ENCODE measurements around the gene ELOF1.

The ELOF1 gene

GRCh38 chr19:11519138-11519537 is 39.9 kb downstream of the ELOF1 start:
- 100% methylated on average over 7 of the region's 9 CpGs for whole genome bisulfite sequencing (ENCODE audit: insufficient coverage)
- CTCF ChIA-PET: no interaction called here
- no peak for DNase-seq
- H3K27me3 ChIP-seq (replicated peaks in 2 of 5; ENCODE audit: control insufficient read depth in 4 of 5, insufficient read depth in 5 of 5, low read length in 4 of 5): no peaks in the 10 kb centered on the region
- no peak overlapping the region for H3K27ac ChIP-seq (ENCODE audit: insufficient read depth in 1 of 2, low read depth in 1 of 2, low read length in 2 of 2, poor library complexity in 1 of 2, severe bottlenecking in 2 of 2)
- H3K4me1 ChIP-seq (ENCODE audit: control extremely low read depth in 1 of 4, control insufficient read depth in 4 of 4, insufficient read depth in 4 of 4, low read length in 3 of 4): no peaks in the 10 kb centered on the region
- H3K36me3 ChIP-seq (ENCODE audit: control insufficient read depth in 4 of 4, insufficient read depth in 4 of 4, low read length in 3 of 4): peaks cover 2 to 24% (median 11%) of the 10 kb centered on the region in 4 experiments
- no peaks in the 10 kb centered on the region for H3K9me3 ChIP-seq (ENCODE audit: control extremely low read depth in 1 of 5, control insufficient read depth in 4 of 5, insufficient read depth in 2 of 5, low read depth in 1 of 5, low read length in 4 of 5)
- POLR2A ChIA-PET: interaction anchor here (0.6 kb wide), 1 partner anchor 17 kb away, joined by 3 read pairs; no protein-coding TSS in a partner anchor
- no peak overlapping the region for H3K4me3 ChIP-seq (ENCODE audit: control insufficient read depth in 1 of 7, extremely low read depth in 1 of 7, insufficient read depth in 4 of 7, low read depth in 2 of 7, low read length in 6 of 7)

- Histone ChIP-seq H3K4me1 (ENCODE audit: control extremely low read depth in 1 of 4, control insufficient read depth in 4 of 4, insufficient read depth in 4 of 4, low read length in 3 of 4) (no peaks in the 10 kb centered on the region), H3K27ac (ENCODE audit: insufficient read depth in 1 of 2, low read depth in 1 of 2, low read length in 2 of 2, poor library complexity in 1 of 2, severe bottlenecking in 2 of 2) (no peak overlapping the region), H3K36me3 (ENCODE audit: control insufficient read depth in 4 of 4, insufficient read depth in 4 of 4, low read length in 3 of 4) (peaks cover 11 to 41% (median 24%) of the 10 kb centered on the region in 4 experiments), H3K27me3 (replicated peaks in 2 of 5; ENCODE audit: control insufficient read depth in 4 of 5, insufficient read depth in 5 of 5, low read length in 4 of 5) (no peaks in the 10 kb centered on the region), H3K4me3 (ENCODE audit: control insufficient read depth in 1 of 7, extremely low read depth in 1 of 7, insufficient read depth in 4 of 7, low read depth in 2 of 7, low read length in 6 of 7) (no peak overlapping the region), H3K9me3 (ENCODE audit: control extremely low read depth in 1 of 5, control insufficient read depth in 4 of 5, insufficient read depth in 2 of 5, low read depth in 1 of 5, low read length in 4 of 5) (no peaks in the 10 kb centered on the region)
- no peak for DNase-seq
- ChIA-PET CTCF (interaction anchor here (1.0 kb wide), 1 partner anchor 22 kb away, joined by 3 read pairs; no protein-coding TSS in a partner anchor), POLR2A (no interaction called here)
- WGBS (ENCODE audit: insufficient coverage): 97% methylated on average over 17 of the region's 20 CpGs
Observed at GRCh38 chr19:11513946-11514345, 45.1 kb downstream of the ELOF1 start.

GRCh38 chr19:11510444-11510843 is 48.6 kb downstream of the ELOF1 start:
- POLR2A ChIA-PET: no interaction called here
- WGBS (ENCODE audit: insufficient coverage): 97% methylated on average over 6 of the region's 8 CpGs
- Histone ChIP-seq H3K36me3 (ENCODE audit: control insufficient read depth in 4 of 4, insufficient read depth in 4 of 4, low read length in 3 of 4) (peaks cover 8 to 26% (median 15%) of the 10 kb centered on the region in 4 experiments), H3K27ac (ENCODE audit: insufficient read depth in 1 of 2, low read depth in 1 of 2, low read length in 2 of 2, poor library complexity in 1 of 2, severe bottlenecking in 2 of 2) (no peak overlapping the region), H3K9me3 (ENCODE audit: control extremely low read depth in 1 of 5, control insufficient read depth in 4 of 5, insufficient read depth in 2 of 5, low read depth in 1 of 5, low read length in 4 of 5) (no peaks in the 10 kb centered on the region), H3K27me3 (replicated peaks in 2 of 5; ENCODE audit: control insufficient read depth in 4 of 5, insufficient read depth in 5 of 5, low read length in 4 of 5) (no peaks in the 10 kb centered on the region), H3K4me3 (ENCODE audit: control insufficient read depth in 1 of 7, extremely low read depth in 1 of 7, insufficient read depth in 4 of 7, low read depth in 2 of 7, low read length in 6 of 7) (no peak overlapping the region), H3K4me1 (ENCODE audit: control extremely low read depth in 1 of 4, control insufficient read depth in 4 of 4, insufficient read depth in 4 of 4, low read length in 3 of 4) (peaks cover 0 to 12% (median 10%) of the 10 kb centered on the region in 4 experiments)
- CTCF ChIA-PET: no interaction called here
- no peak for DNase-seq

DNA sequence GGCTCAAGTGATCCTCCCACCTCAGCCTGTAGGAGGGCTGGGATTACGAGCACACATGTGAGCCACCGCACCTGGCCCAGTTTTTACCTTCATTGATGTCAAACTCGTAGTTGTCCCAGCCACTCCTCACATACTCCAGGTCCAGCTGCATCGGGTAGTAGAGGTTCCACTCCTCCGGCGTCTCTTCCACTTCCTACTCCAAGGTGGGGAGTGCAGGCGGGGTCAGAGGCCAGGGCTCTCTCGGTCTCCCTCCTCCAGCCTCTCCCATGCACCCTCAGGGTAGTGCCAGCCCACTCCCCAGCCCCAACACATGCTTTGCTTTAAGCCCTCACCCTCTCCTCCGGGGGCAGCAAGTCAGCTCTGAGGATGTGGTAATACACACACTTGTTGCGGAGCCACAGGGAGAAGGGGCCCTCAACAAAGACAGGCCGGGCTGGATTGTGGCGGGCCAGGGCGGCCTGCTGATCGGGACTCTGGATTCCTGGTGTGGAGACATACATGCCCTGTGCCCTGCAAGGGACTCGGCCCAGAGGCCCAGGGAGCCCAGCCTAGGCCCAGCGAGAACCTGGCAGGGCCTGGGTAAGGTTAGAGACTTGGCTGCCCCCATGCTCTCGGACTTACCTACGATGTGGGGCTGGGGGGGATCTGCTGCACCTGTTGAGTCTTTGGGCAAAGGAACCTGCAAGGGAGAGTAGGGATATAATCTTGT is 51.5 kb downstream of the ELOF1 start:
- no peaks in the 10 kb centered on the region for H3K27me3 ChIP-seq (replicated peaks in 2 of 5; ENCODE audit: control insufficient read depth in 4 of 5, insufficient read depth in 5 of 5, low read length in 4 of 5)
- WGBS (ENCODE audit: insufficient coverage): 98% methylated on average over 17 of the region's 18 CpGs
- H3K36me3 ChIP-seq (ENCODE audit: control insufficient read depth in 4 of 4, insufficient read depth in 4 of 4, low read length in 3 of 4): peaks cover 6 to 12% (median 6%) of the 10 kb centered on the region in 4 experiments
- no peak overlapping the region for H3K27ac ChIP-seq (ENCODE audit: insufficient read depth in 1 of 2, low read depth in 1 of 2, low read length in 2 of 2, poor library complexity in 1 of 2, severe bottlenecking in 2 of 2)
- H3K9me3 ChIP-seq (ENCODE audit: control extremely low read depth in 1 of 5, control insufficient read depth in 4 of 5, insufficient read depth in 2 of 5, low read depth in 1 of 5, low read length in 4 of 5): no peaks in the 10 kb centered on the region
- POLR2A ChIA-PET: interaction anchor here (0.6 kb wide), 1 partner anchor 1588 kb away, joined by 3 read pairs; no protein-coding TSS in a partner anchor
- CTCF ChIA-PET: no interaction called here
- no peak for DNase-seq
- peaks cover 0 to 16% (median 15%) of the 10 kb centered on the region in 4 experiments for H3K4me1 ChIP-seq (ENCODE audit: control extremely low read depth in 1 of 4, control insufficient read depth in 4 of 4, insufficient read depth in 4 of 4, low read length in 3 of 4)
- H3K4me3 ChIP-seq (ENCODE audit: control insufficient read depth in 1 of 7, extremely low read depth in 1 of 7, insufficient read depth in 4 of 7, low read depth in 2 of 7, low read length in 6 of 7): no peak overlapping the region

GRCh38 chr19:11506967-11507366 is 52.1 kb downstream of the ELOF1 start:
- Histone ChIP-seq H3K27me3 (replicated peaks in 2 of 5; ENCODE audit: control insufficient read depth in 4 of 5, insufficient read depth in 5 of 5, low read length in 4 of 5) (no peaks in the 10 kb centered on the region), H3K4me3 (ENCODE audit: control insufficient read depth in 1 of 7, extremely low read depth in 1 of 7, insufficient read depth in 4 of 7, low read depth in 2 of 7, low read length in 6 of 7) (no peak overlapping the region), H3K36me3 (ENCODE audit: control insufficient read depth in 4 of 4, insufficient read depth in 4 of 4, low read length in 3 of 4) (peaks cover 3 to 8% (median 6%) of the 10 kb centered on the region in 4 experiments), H3K9me3 (ENCODE audit: control extremely low read depth in 1 of 5, control insufficient read depth in 4 of 5, insufficient read depth in 2 of 5, low read depth in 1 of 5, low read length in 4 of 5) (no peaks in the 10 kb centered on the region), H3K4me1 (ENCODE audit: control extremely low read depth in 1 of 4, control insufficient read depth in 4 of 4, insufficient read depth in 4 of 4, low read length in 3 of 4) (peaks cover 0 to 16% (median 15%) of the 10 kb centered on the region in 4 experiments), H3K27ac (ENCODE audit: insufficient read depth in 1 of 2, low read depth in 1 of 2, low read length in 2 of 2, poor library complexity in 1 of 2, severe bottlenecking in 2 of 2) (no peak overlapping the region)
- POLR2A ChIA-PET: interaction anchor here (0.6 kb wide), 1 partner anchor 1589 kb away, joined by 3 read pairs; no protein-coding TSS in a partner anchor
- DNase-seq: no peak
- CTCF ChIA-PET: no interaction called here
- 100% methylated on average over 6 of the region's 6 CpGs for WGBS (ENCODE audit: insufficient coverage)

- peak in 1 of 3 donors; percentile 50 for DNase-seq
- CTCF ChIA-PET: no interaction called here
- H3K27ac ChIP-seq (ENCODE audit: insufficient read depth in 1 of 2, low read depth in 1 of 2, low read length in 2 of 2, poor library complexity in 1 of 2, severe bottlenecking in 2 of 2): peak overlapping the region; percentile 58 to 93
- peak overlapping the region; percentile 73 to 89 (median 81) for H3K4me3 ChIP-seq (ENCODE audit: control insufficient read depth in 1 of 7, extremely low read depth in 1 of 7, insufficient read depth in 4 of 7, low read depth in 2 of 7, low read length in 6 of 7)
- WGBS (ENCODE audit: insufficient coverage): 29% methylated on average over 19 of the region's 20 CpGs
- peaks cover under 1 to 6% (median 3%) of the 10 kb centered on the region in 4 experiments for H3K36me3 ChIP-seq (ENCODE audit: control insufficient read depth in 4 of 4, insufficient read depth in 4 of 4, low read length in 3 of 4)
- POLR2A ChIA-PET: interaction anchor here (1.0 kb wide), 1 partner anchor 62 kb away, joined by 3 read pairs; no protein-coding TSS in a partner anchor
- no peaks in the 10 kb centered on the region for H3K27me3 ChIP-seq (replicated peaks in 2 of 5; ENCODE audit: control insufficient read depth in 4 of 5, insufficient read depth in 5 of 5, low read length in 4 of 5)
- H3K9me3 ChIP-seq (ENCODE audit: control extremely low read depth in 1 of 5, control insufficient read depth in 4 of 5, insufficient read depth in 2 of 5, low read depth in 1 of 5, low read length in 4 of 5): no peaks in the 10 kb centered on the region
- H3K4me1 ChIP-seq (ENCODE audit: control extremely low read depth in 1 of 4, control insufficient read depth in 4 of 4, insufficient read depth in 4 of 4, low read length in 3 of 4): peaks cover 0 to 16% (median 15%) of the 10 kb centered on the region in 4 experiments
Observed at GRCh38 chr19:11506101-11506555, 52.9 kb downstream of the ELOF1 start.

- Histone ChIP-seq H3K36me3 (ENCODE audit: control insufficient read depth in 4 of 4, insufficient read depth in 4 of 4, low read length in 3 of 4) (peaks cover 0 to 3% (median 0%) of the 10 kb centered on the region in 4 experiments), H3K9me3 (ENCODE audit: control extremely low read depth in 1 of 5, control insufficient read depth in 4 of 5, insufficient read depth in 2 of 5, low read depth in 1 of 5, low read length in 4 of 5) (no peaks in the 10 kb centered on the region), H3K4me3 (ENCODE audit: control insufficient read depth in 1 of 7, extremely low read depth in 1 of 7, insufficient read depth in 4 of 7, low read depth in 2 of 7, low read length in 6 of 7) (peak within 1 kb of the TSS; percentile 73 to 89 (median 81)), H3K27ac (ENCODE audit: insufficient read depth in 1 of 2, low read depth in 1 of 2, low read length in 2 of 2, poor library complexity in 1 of 2, severe bottlenecking in 2 of 2) (peak within 1 kb of the TSS; percentile 58 to 93), H3K4me1 (ENCODE audit: control extremely low read depth in 1 of 4, control insufficient read depth in 4 of 4, insufficient read depth in 4 of 4, low read length in 3 of 4) (peaks cover 0 to 16% (median 15%) of the 10 kb centered on the region in 4 experiments), H3K27me3 (replicated peaks in 2 of 5; ENCODE audit: control insufficient read depth in 4 of 5, insufficient read depth in 5 of 5, low read length in 4 of 5) (no peaks in the 10 kb centered on the region)
- ChIA-PET POLR2A (interaction anchor here (1.0 kb wide), 1 partner anchor 62 kb away, joined by 3 read pairs; no protein-coding TSS in a partner anchor), CTCF (no interaction called here)
- DNase-seq: peak; percentile 94 to 98 (median 96)
- under 1% methylated on average over 43 of the region's 65 CpGs for WGBS (ENCODE audit: insufficient coverage)
Observed at GRCh38 chr19:11505504-11506100, 53.4 kb downstream of the ELOF1 start, which contains the start of gene ZNF653. TSS of gene ZNF653 (minus strand) at chr19:11505839. CDS start at chr19:11505786, 53 bp downstream.
